ENCODE results near the gene HIPK3.
"Not testable (repeated sequence)": the region's sequence is repeated elsewhere in the genome, so short reads cannot be mapped to it uniquely, and the experiment has no call there.

The HIPK3 gene

GRCh38 chr11:33257160-33257896 lies at the start of gene HIPK3:
HIPK3 (plus strand) TSS chr11:33257381.
- DNase-seq (ENCODE audit: low spot score), result peak; percentile 54

- no peak for DNase-seq (ENCODE audit: low spot score)
Observed at GRCh38 chr11:33207408-33207985, 49.7 kb upstream of the HIPK3 start.

- no peak for DNase-seq (ENCODE audit: low spot score)
Observed at GRCh38 chr11:33208150-33208549, 49.0 kb upstream of the HIPK3 start.

DNA sequence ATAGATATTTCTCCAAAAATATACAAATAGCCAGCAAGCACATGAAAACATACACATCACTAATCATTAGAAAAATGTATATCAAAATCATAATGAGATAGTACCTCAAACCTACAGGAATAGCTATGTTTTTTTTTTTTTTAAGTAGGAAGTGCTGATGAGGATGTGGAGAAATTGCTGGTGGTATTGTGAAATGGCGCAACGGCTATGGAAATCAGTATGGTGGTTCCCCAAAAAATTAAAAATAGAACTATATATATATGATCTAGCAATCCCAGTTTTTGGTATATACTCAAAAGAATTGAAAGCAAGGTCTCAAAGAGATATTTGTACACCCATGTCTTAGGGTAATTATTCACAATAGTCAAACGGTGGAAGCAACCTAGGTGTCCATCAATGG lies 46.0 kb upstream of the HIPK3 start:
- no peak for DNase-seq (ENCODE audit: low spot score)

- DNase-seq (ENCODE audit: low spot score), result no peak
Observed at GRCh38 chr11:33211580-33211979, 45.6 kb upstream of the HIPK3 start.

- no peak for DNase-seq (ENCODE audit: low spot score)
Observed at GRCh38 chr11:33214187-33214586, 43.0 kb upstream of the HIPK3 start.

DNA sequence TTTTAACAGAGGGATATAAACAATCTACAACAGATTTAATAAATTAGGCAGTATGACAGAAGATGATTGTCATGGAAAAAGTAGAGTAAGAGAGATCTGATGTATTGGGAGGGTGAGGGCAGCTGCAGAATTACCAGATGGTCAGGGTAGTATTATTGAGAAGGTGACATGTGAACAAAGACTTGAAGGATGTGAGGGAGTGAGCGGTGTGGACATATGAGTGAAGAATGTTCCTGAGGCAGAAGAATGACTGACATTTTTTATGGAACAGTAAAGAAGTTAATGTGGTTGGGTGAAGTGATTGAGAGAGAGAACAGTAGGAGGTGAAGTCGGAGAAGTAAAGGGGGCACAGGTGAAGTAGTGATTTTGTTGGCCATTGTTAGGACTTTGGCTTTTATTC lies 42.4 kb upstream of the HIPK3 start:
- no peak for DNase-seq (ENCODE audit: low spot score)

DNA sequence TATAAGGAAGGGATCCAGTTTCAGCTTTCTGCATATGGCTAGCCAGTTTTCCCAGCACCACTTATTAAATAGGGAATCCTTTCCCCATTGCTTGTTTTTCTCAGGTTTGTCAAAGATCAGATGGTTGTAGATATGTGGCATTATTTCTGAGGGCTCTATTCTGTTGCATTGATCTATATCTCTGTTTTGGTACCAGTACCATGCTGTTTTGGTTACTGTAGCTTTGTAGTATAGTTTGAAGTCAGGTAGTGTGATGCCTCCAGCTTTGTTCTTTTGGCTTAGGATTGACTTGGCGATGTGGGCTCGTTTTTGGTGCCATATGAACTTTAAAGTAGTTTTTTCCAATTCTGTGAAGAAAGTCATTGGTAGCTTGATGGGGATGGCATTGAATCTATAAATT lies 40.5 kb upstream of the HIPK3 start:
- not testable (repeated sequence) for DNase-seq (ENCODE audit: low spot score)

DNA sequence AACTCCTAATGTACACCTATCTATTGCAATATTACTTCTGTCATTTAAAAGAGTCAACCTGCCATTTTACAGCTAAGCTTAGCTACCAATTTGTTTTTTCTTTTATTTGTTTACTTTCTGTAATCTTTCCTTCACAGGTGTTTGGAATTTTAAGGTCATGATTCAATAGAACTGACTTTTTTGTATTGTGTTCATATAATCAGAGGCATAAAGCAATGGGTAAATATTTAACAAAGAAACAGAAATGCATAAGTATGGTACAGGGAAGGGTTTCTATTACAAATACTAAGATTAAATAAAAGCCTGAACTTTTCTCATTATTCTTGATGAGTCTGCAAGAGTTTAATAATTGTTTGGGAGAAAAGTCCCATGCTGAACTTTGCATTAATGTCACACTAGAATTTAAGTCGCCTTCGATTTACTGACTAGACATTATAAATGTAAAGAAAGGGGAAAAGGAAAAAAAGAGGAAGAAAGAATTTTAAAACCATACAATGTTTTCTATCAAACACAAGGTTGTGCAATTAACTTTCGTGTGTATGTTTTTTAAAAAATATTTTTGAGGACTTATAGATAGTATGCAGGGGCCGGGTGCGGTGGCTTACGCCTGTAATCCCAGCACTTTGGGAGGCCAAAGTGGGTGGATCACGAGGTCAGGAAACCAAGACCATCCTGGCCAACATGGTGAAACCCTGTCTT lies 35.0 kb upstream of the HIPK3 start:
- no peak for DNase-seq (ENCODE audit: low spot score)

DNA sequence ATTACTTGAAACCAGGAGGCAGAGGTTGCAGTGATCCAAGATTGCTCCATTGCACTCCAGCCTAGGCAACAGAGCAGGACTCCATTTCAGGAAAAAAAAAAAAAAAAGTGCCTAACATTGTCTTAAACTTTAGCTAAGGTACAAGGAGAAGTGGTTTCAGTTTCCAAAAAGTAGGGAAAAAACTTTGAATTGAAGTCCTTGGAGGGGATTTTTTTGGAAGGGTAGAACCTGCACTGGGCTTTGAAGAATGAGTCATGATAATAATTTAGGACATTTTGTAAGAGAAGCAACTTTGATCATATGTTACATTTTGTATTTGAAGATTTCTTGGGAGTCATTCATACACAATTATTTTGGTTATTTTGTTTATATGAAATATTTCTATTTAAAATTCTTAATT lies 31.8 kb upstream of the HIPK3 start:
- no peak for DNase-seq (ENCODE audit: low spot score)

DNA sequence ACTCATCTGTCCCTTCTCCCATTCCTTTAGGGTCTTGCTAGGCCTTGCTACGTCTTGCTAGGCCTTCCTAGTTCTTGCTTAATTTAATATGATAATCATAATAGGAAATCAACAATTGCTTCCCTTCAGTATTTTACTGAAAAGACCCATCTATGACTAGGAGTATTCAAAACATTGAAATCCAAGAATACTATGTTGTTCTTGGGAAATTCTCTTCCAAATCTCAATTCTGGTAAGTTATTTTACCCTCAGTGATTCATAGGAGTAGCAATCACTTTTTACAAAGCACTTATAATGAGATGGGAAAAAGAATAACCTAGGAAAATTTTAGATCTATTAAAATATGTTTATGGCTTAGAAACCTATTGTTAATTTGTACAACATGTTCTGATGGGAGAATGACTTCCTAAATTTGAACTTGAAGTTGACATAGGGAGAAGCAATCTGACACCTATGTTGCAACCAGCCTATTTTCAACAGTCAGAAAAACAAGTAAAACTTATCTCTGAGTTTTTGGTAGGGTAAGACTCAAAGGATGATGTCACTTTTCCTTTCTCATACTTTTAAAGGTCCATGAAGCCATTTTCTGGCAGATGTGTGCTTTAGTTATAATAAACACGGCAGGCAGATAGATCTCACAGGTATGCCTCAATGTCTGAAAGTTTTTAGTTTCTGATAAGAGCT lies 29.5 kb upstream of the HIPK3 start:
- no peak for DNase-seq (ENCODE audit: low spot score)

- DNase-seq (ENCODE audit: low spot score), result no peak
Observed at GRCh38 chr11:33234397-33235190, 22.6 kb upstream of the HIPK3 start.

DNA sequence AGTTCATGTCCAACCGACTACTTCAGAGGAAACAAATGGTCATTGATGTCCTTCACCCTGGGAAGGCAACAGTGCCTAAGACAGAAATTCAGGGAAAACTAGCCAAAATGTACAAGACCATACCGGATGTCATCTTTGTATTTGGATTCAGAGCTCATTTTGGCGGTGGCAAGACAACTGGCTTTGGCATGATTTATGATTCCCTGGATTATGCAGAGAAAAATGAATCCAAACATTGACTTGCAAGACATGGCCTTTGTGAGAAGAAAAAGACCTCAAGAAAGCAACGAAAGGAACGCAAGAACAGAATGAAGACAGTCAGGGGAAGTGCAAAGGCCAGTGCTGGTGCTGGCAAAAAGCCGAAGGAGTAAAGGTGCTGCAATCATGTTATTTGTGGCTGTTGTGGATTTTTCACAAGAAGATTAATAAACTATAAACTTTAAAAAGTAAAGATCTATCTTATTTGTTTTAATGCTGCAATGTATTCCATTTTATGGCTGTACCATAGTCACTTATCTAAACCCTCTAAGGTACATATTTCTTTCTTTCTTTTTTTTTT lies 20.1 kb upstream of the HIPK3 start:
- DNase-seq (ENCODE audit: low spot score), result no peak

DNA sequence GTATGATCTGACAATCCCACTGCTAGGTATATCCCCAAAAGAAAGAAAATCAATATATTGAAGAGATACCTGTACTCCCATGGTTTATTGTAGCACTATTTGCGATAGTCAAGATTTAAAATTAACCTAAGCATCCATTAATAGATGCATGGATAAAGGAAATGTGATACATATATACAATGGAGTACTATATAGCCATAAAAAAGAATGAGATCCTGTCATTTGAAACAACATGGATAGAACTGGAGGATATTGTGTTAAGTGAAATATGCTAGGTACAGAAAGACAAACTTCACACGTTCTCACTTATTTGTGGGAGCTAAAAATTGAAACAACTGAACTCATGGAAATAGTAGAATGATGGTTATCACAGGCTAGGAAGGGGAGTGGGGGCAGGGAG lies 14.6 kb upstream of the HIPK3 start:
- no peak for DNase-seq (ENCODE audit: low spot score)

DNA sequence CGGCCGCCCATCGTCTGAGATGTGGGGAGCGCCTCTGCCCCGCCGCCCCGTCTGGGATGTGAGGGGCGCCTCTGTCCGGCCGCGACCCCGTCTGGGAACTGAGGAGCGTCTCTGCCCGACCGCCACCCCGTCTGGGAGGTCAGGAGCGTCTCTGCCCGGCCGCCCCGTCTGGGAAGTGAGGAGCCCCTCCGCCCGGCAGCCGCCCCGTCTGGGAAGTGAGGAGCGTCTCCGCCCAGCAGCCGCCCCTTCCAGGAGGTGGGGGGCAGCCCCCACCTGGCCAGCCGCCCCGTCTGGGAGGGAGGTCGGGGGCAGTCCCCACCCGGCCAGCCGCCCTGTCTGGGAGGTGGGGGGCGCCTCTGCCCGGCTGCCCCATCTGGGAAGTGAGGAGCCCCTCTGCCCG lies 13.5 kb upstream of the HIPK3 start:
- not testable (repeated sequence) for DNase-seq (ENCODE audit: low spot score)

DNA sequence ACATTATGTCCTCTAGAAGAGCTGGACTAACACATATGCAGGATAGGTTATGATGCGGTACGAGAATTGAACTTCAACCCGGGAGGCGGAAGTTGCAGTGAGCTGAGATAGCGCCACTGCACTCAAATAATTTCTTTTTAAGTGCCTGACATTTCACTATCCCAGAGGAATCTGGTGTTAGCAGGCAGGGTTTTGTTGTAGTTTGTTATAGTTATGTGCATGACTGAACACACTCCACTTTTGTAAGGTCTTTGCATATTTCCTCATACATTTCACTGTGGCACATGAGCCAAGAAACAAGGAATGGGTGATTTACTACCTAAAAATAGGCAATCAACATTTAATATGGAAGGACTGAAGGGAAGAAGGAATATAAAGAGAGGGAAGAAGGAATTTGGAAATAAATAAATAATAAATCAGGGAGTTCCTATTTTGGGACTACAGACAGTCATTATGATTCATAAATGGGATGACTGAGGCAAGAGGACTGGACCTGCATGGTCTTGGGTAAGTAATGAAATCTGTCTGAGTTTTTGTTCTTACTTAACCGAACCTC lies 8.7 kb upstream of the HIPK3 start:
- DNase-seq (ENCODE audit: low spot score), result no peak

- peak; percentile 34 for DNase-seq (ENCODE audit: low spot score)
Observed at GRCh38 chr11:33256031-33256812, 959 bp upstream of the HIPK3 start.

DNA sequence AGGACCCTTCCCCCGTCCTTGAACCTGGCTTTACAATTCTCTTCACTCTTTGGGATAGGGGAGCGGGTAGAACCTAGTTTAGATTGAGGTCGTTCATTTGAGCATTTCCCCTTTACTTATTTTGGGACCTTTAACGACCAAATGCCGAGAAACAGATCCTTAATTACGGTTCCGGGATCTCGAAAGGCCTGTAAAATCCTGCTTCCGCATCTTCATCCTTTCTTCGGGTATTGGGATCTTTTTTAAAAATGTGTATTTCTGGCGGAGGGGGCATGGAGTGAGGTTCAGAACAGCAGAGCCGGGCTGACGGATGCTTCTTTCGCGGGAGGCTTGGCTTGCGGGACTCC lies 395 bp upstream of the HIPK3 start:
- peak; percentile 55 for DNase-seq (ENCODE audit: low spot score)

- peak; percentile 81 for DNase-seq (ENCODE audit: low spot score)
Observed at GRCh38 chr11:33257897-33258630, 883 bp downstream of the HIPK3 start.

Data from pons (tissue), 1 donor.